GM19351 (cell line): ENCODE results near the gene URB2.
"Not testable (repeated sequence)": the region's sequence is repeated elsewhere in the genome, so short reads cannot be mapped to it uniquely, and the experiment has no call there.

Experiments
- ATAC-seq: cut with Tn5 transposase; IDR thresholded peaks from one replicate; pipeline ENCODE4 v1.9.1; 2021; ENCODE audit warnings: mild to moderate bottlenecking, moderate library complexity; ENCODE audit not compliant: unreplicated experiment

URB2 gene

DNA sequence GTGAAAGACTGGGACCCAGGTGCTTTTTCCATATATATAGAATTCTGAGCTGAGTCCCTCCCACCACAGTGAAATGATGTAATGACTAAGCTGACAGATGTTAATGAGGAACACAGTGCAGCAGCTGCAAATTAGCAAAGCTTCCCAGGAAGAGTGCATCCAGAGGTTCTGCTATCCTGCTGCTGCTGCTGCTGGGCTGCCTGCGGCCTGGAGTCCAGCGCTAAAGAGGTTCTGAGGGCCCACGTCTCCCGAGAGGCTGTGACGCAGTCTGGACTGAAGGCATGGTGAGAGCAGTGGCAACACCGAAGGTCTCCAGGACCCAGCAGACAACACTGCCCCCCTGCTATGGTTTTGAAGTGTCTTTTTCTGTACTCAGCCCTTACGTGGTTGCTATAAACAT, 63.9 kb downstream of the URB2 start:
- ATAC-seq, result no peak

- ATAC-seq, result no peak
These were observed 64.6 kb downstream of the URB2 start for GRCh38 chr1:229690662-229691061.

- ATAC-seq, result no peak
These were observed 65.3 kb downstream of the URB2 start for GRCh38 chr1:229691362-229691761.

- ATAC-seq, result peak; percentile 45
These were observed 67.3 kb downstream of the URB2 start for GRCh38 chr1:229693129-229693900.

GRCh38 chr1:229694053-229694693, 68.1 kb downstream of the URB2 start:
- no peak for ATAC-seq

DNA sequence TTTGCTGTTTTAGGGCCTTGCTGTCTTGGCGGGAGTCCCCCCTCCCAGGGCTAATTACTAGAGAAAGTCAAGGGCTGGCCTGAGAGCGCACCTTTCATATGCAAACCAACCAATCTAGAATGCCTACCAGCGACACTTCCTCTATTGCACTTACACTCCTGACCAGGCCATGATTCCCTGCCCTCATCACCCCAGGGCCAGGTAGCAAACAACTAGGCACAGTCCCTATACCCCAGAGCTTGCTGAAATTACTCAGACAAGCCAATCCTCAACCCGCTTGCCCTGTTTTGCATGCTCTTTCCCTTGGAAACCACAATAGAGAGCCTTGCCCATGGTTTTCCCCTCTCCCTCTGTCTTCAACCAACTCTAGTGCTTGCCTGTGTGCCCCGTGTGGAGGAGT, 70.3 kb downstream of the URB2 start:
- no peak for ATAC-seq

GRCh38 chr1:229699613-229700267, 73.7 kb downstream of the URB2 start:
- no peak for ATAC-seq

GRCh38 chr1:229704157-229704556, 78.1 kb downstream of the URB2 start:
- ATAC-seq, result no peak

DNA sequence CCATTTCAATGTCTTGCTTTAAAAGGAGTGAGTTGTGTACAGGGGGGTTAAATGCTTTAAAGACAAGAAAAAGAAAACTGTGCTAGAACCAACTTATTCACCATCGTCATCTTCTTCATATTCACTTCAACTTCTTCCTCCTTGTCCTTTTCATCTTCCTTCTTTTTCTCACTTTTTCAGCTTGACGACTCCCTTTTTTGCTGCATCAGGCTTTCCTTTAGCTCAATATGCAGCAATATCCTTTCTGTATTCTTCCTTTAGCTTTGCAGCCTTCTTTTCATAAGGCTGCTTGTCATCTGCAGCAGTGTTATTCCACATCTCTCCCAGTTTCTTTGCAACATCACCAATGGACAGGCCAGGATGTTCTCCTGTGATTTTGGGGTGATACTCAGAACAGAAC, 79.1 kb downstream of the URB2 start:
- ATAC-seq, result not testable (repeated sequence)

DNA sequence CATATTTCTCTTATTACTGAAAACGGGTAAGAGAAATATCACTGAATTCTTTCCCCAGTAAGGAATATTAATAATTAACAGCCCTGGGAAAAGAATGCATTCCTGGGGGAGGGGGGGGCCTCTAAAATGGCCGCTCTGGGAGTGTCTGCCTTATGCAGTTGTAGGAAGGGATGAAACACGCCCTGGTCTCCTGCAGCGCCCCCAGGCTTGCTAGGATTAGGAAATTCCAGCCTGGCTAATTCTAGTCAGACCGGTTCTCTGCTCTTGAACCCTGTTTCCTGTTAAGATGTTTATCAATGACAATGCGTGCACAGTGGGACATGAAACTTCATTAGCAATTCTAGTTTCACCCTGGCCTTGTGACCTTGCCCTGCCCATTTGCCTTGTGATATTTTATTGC, 81.1 kb downstream of the URB2 start:
- ATAC-seq, result not testable (repeated sequence)

DNA sequence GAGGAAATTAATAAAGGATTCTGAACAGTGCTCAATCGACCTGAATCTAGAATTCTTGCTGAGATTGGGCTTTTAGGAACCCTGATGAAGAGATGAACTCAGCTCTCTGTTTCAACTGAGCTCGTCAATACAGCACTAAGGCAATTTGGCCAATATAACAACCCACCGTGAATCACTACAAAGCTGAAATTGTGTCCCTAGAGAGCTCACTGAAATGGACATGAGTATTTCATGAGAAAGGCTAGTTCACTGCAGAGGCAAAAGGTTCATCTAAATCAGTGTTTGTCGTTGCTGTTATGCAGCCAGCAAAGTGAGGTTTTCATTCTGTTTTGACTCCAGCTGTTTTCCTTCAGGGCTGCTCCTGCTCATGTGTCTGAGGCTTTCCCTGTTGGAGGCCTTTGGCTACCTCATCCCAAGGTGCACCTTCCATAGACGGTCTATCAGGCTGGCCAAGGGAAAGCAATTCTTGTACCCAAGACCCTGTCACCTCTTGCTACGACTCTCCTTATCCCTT, 83.5 kb downstream of the URB2 start:
- no peak for ATAC-seq
